Measurements from ENCODE around the gene FAM184B. TPM values are rescaled to one million over a fixed set of nuclear protein-coding genes. Genes with fewer than 3 reads are reported as not detected.

Gene FAM184B
- total RNA-seq, 1 donor: not detected

- no peak for DNase-seq (ENCODE audit: low read depth in 2 of 3, low spot score in 2 of 3)
Measured at GRCh38 chr4:17778431-17778830, 3.0 kb downstream of the FAM184B start.

GRCh38 chr4:17773135-17773698, 8.2 kb downstream of the FAM184B start:
- DNase-seq (ENCODE audit: low read depth in 2 of 3, low spot score in 2 of 3): peak in 2 of 3 donors; percentile 35 to 68

GRCh38 chr4:17771284-17771908, 10.0 kb downstream of the FAM184B start:
- DNase-seq (ENCODE audit: low read depth in 2 of 3, low spot score in 2 of 3): no peak

GRCh38 chr4:17770845-17771244, 10.6 kb downstream of the FAM184B start:
- DNase-seq (ENCODE audit: low read depth in 2 of 3, low spot score in 2 of 3): no peak

- DNase-seq (ENCODE audit: low read depth in 2 of 3, low spot score in 2 of 3): no peak
Measured at GRCh38 chr4:17769406-17770174, 11.8 kb downstream of the FAM184B start.

- no peak for DNase-seq (ENCODE audit: low read depth in 2 of 3, low spot score in 2 of 3)
Measured at GRCh38 chr4:17766826-17767458, 14.5 kb downstream of the FAM184B start.

- DNase-seq (ENCODE audit: low read depth in 2 of 3, low spot score in 2 of 3): peak in 2 of 3 donors; percentile 29 to 72
Measured at GRCh38 chr4:17765514-17766286, 15.7 kb downstream of the FAM184B start.

GRCh38 chr4:17763931-17764330, 17.5 kb downstream of the FAM184B start:
- no peak for DNase-seq (ENCODE audit: low read depth in 2 of 3, low spot score in 2 of 3)

- DNase-seq (ENCODE audit: low read depth in 2 of 3, low spot score in 2 of 3): no peak
Measured at GRCh38 chr4:17763416-17763815, 18.0 kb downstream of the FAM184B start.

- peak in 2 of 3 donors; percentile 23 to 47 for DNase-seq (ENCODE audit: low read depth in 2 of 3, low spot score in 2 of 3)
Measured at GRCh38 chr4:17762726-17763125, 18.7 kb downstream of the FAM184B start.

- no peak for DNase-seq (ENCODE audit: low read depth in 2 of 3, low spot score in 2 of 3)
Measured at GRCh38 chr4:17761062-17761461, 20.4 kb downstream of the FAM184B start.

- no peak for DNase-seq (ENCODE audit: low read depth in 2 of 3, low spot score in 2 of 3)
Measured at GRCh38 chr4:17760626-17761025, 20.8 kb downstream of the FAM184B start.

GRCh38 chr4:17758485-17758884, 22.9 kb downstream of the FAM184B start:
- DNase-seq (ENCODE audit: low read depth in 2 of 3, low spot score in 2 of 3): no peak

- DNase-seq (ENCODE audit: low read depth in 2 of 3, low spot score in 2 of 3): no peak
Measured at GRCh38 chr4:17757621-17758020, 23.8 kb downstream of the FAM184B start.

- DNase-seq (ENCODE audit: low read depth in 2 of 3, low spot score in 2 of 3): no peak
Measured at GRCh38 chr4:17753646-17754045, 27.8 kb downstream of the FAM184B start.

GRCh38 chr4:17740702-17741101, 40.7 kb downstream of the FAM184B start:
- DNase-seq (ENCODE audit: low read depth in 2 of 3, low spot score in 2 of 3): no peak

- DNase-seq (ENCODE audit: low read depth in 2 of 3, low spot score in 2 of 3): no peak
Measured at GRCh38 chr4:17736484-17736883, 44.9 kb downstream of the FAM184B start.

GRCh38 chr4:17726911-17727310, 54.5 kb downstream of the FAM184B start:
- DNase-seq (ENCODE audit: low read depth in 2 of 3, low spot score in 2 of 3): no peak

- no peak for DNase-seq (ENCODE audit: low read depth in 2 of 3, low spot score in 2 of 3)
Measured at GRCh38 chr4:17723648-17724047, 57.8 kb downstream of the FAM184B start.

- DNase-seq (ENCODE audit: low read depth in 2 of 3, low spot score in 2 of 3): no peak
Measured at GRCh38 chr4:17722356-17722700, 59.1 kb downstream of the FAM184B start.

Data from hematopoietic multipotent progenitor cell (in vitro differentiated cells).